ENCODE results near the gene NDST3. TPM values are rescaled to one million over a fixed set of nuclear protein-coding genes. Genes with fewer than 3 reads are reported as not detected.

NDST3 gene
- total RNA-seq, 2 experiments from 2014 or later: not detected

DNA sequence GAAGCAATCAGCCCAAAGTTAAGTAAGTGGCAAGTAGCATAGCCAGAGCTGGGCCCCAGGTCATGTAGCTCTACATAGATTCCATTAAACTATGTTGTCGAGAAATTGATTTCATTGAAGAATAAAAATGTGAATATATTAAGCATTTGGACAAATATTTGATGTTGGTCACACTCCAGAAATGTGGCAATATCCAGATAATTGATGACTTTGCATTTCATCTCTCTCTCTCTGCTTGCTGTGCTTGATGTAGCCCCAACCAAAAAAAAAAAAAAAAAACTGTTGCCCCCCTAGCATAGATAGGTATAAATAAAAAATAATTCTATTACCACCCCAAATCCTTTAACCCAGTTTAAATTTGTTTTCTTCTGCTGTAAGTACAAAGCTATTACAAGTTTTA is 7.5 kb upstream of the NDST3 start:
- Histone ChIP-seq H3K4me3 (ENCODE audit: low read depth, low read length, poor library complexity, severe bottlenecking) (no peak overlapping the region), H3K36me3 (ENCODE audit: insufficient read depth, low read length) (no peaks in the 10 kb centered on the region), H3K79me2 (ENCODE audit: insufficient read depth, low read depth, low read length) (no peaks in the 10 kb centered on the region), H3K27ac (ENCODE audit: low read depth, low read length, poor library complexity, severe bottlenecking) (no peak overlapping the region), H2AFZ (ENCODE audit: low read length) (no peak overlapping the region), H4K20me1 (ENCODE audit: insufficient read depth, low read length) (no peaks in the 10 kb centered on the region), H3K4me2 (ENCODE audit: low read length) (no peak overlapping the region), H3K4me1 (ENCODE audit: insufficient read depth, low read length, poor library complexity, severe bottlenecking) (no peaks in the 10 kb centered on the region), H3K9me2 (ENCODE audit: insufficient read depth, low read length) (no peaks in the 10 kb centered on the region), H3K9me3 (ENCODE audit: low read length) (no peaks in the 10 kb centered on the region)
- ChIA-PET POLR2A (interaction anchor here (0.8 to 1.0 kb wide), 2 partner anchors 10 to 14 kb away, joined by 3 to 7 read pairs; no protein-coding TSS in a partner anchor), CTCF (ENCODE audit: unreplicated experiment) (no interaction called here)
- TF ChIP-seq, protein P1, sequence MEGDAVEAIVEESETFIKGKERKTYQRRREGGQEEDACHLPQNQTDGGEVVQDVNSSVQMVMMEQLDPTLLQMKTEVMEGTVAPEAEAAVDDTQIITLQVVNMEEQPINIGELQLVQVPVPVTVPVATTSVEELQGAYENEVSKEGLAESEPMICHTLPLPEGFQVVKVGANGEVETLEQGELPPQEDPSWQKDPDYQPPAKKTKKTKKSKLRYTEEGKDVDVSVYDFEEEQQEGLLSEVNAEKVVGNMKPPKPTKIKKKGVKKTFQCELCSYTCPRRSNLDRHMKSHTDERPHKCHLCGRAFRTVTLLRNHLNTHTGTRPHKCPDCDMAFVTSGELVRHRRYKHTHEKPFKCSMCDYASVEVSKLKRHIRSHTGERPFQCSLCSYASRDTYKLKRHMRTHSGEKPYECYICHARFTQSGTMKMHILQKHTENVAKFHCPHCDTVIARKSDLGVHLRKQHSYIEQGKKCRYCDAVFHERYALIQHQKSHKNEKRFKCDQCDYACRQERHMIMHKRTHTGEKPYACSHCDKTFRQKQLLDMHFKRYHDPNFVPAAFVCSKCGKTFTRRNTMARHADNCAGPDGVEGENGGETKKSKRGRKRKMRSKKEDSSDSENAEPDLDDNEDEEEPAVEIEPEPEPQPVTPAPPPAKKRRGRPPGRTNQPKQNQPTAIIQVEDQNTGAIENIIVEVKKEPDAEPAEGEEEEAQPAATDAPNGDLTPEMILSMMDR (conservative IDR thresholded peaks at IDR 0.05; ENCODE audit: low read length): no peak
- TF ChIP-seq EZH2phosphoT487 (IDR thresholded peaks at IDR 0.05; ENCODE audit: borderline replicate concordance, low read depth, low read length): no peak
- BruUV-seq (replicated peaks): no TSS peak
- DNase-seq (ENCODE audit: low spot score): no peak
- intact Hi-C loops (cut with micrococcal nuclease; ENCODE audit: unreplicated experiment): loop anchor here (10.0 kb wide), 1 partner anchor 222 kb away; no protein-coding TSS in a partner anchor

DNA sequence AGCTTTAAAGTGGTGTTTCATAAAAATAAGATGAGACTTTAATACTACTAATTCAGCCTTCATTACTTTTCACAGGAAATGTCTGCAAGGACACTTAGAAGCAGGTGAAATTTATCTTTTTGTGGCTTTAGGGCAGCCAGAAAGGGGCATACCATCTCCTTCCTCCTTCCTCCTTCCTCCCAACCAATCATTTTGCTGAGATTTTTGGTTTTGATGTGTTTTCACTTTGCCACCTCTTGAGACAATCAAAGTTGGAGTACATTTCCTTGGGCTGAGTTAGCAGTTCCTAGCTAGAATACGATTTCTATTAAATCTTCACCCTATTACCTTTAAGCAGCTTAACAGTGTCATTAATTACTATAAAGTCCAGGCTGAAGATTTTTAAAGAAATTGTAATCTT is 5.1 kb upstream of the NDST3 start:
- DNase-seq (ENCODE audit: low spot score): no peak
- H3K9me3 ChIP-seq (ENCODE audit: low read length): no peaks in the 10 kb centered on the region
- ChIA-PET POLR2A (interaction anchor here (1.3 kb wide), 1 partner anchor 9 kb away, joined by 3 read pairs; no protein-coding TSS in a partner anchor), CTCF (ENCODE audit: unreplicated experiment) (no interaction called here)
- H3K9me2 ChIP-seq (ENCODE audit: insufficient read depth, low read length): no peaks in the 10 kb centered on the region
- no peak overlapping the region for H3K27ac ChIP-seq (ENCODE audit: low read depth, low read length, poor library complexity, severe bottlenecking)
- H3K79me2 ChIP-seq (ENCODE audit: insufficient read depth, low read depth, low read length): no peaks in the 10 kb centered on the region
- no peaks in the 10 kb centered on the region for H3K36me3 ChIP-seq (ENCODE audit: insufficient read depth, low read length)
- no peaks in the 10 kb centered on the region for H4K20me1 ChIP-seq (ENCODE audit: insufficient read depth, low read length)
- H3K4me2 ChIP-seq (ENCODE audit: low read length): no peak overlapping the region
- no peak for TF ChIP-seq EZH2phosphoT487 (IDR thresholded peaks at IDR 0.05; ENCODE audit: borderline replicate concordance, low read depth, low read length)
- TF ChIP-seq, protein P1 (conservative IDR thresholded peaks at IDR 0.05; ENCODE audit: low read length): no peak
- intact Hi-C loops (cut with micrococcal nuclease; ENCODE audit: unreplicated experiment): loop anchor here (10.0 kb wide), 1 partner anchor 224 kb away; no protein-coding TSS in a partner anchor
- no TSS peak for BruUV-seq (replicated peaks)
- H3K4me3 ChIP-seq (ENCODE audit: low read depth, low read length, poor library complexity, severe bottlenecking): no peak overlapping the region
- H3K4me1 ChIP-seq (ENCODE audit: insufficient read depth, low read length, poor library complexity, severe bottlenecking): no peaks in the 10 kb centered on the region
- 0 out of 2 replicates have a peak overlapping the region, but pooled peaks have one; percentile 9 for H2AFZ ChIP-seq (ENCODE audit: low read length)

DNA sequence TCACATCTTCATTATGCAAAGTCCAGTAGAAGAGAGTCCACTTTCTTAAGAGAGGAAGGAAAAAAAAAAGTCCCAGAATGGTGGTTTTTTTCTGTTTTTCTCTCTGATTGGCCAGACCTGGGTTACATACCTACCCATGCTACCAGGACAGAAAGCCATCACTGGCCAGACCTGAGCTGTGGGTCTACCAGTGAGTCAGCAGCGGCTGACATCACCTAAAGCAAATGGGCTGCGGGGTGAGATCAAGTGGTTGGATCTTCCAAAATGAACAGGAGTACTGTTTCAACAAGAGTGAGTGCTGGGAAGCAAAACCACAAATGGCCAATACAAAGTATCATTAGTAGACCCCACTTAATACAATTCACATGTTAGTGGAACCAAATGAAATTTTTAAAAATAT is 1.6 kb upstream of the NDST3 start:
- no peaks in the 10 kb centered on the region for H3K9me2 ChIP-seq (ENCODE audit: insufficient read depth, low read length)
- TF ChIP-seq, protein P1 (conservative IDR thresholded peaks at IDR 0.05; ENCODE audit: low read length): no peak
- TF ChIP-seq EZH2phosphoT487 (IDR thresholded peaks at IDR 0.05; ENCODE audit: borderline replicate concordance, low read depth, low read length): no peak
- H3K27ac ChIP-seq (ENCODE audit: low read depth, low read length, poor library complexity, severe bottlenecking): no peak overlapping the region
- intact Hi-C loops (cut with micrococcal nuclease; ENCODE audit: unreplicated experiment): no loop called here
- POLR2A ChIA-PET: no interaction called here
- H3K36me3 ChIP-seq (ENCODE audit: insufficient read depth, low read length): no peaks in the 10 kb centered on the region
- no peak overlapping the region for H3K4me3 ChIP-seq (ENCODE audit: low read depth, low read length, poor library complexity, severe bottlenecking)
- no TSS peak for BruUV-seq (replicated peaks)
- no peaks in the 10 kb centered on the region for H3K79me2 ChIP-seq (ENCODE audit: insufficient read depth, low read depth, low read length)
- no peaks in the 10 kb centered on the region for H4K20me1 ChIP-seq (ENCODE audit: insufficient read depth, low read length)
- H3K9me3 ChIP-seq (ENCODE audit: low read length): no peaks in the 10 kb centered on the region
- H3K4me1 ChIP-seq (ENCODE audit: insufficient read depth, low read length, poor library complexity, severe bottlenecking): no peaks in the 10 kb centered on the region
- DNase-seq (ENCODE audit: low spot score): no peak
- CTCF ChIA-PET (ENCODE audit: unreplicated experiment): no interaction called here
- no peak overlapping the region for H2AFZ ChIP-seq (ENCODE audit: low read length)
- H3K4me2 ChIP-seq (ENCODE audit: low read length): no peak overlapping the region

All from OCI-LY7 (cell line).